NCI-H146 treated with DMSO at 0.1 percent for 48 hours (cell line): ENCODE data around the gene COL9A3.

Experiments used
- DNase-seq: peaks from one replicate; lab custom pipeline; 2025; ENCODE audit not compliant: unreplicated experiment; lab: John Stamatoyannopoulos, UW

Gene COL9A3

GRCh38 chr20:62816884-62817873, at the start of gene COL9A3:
TSS of gene COL9A3 (plus strand) at chr20:62817050. CDS start at chr20:62817065, 15 bp downstream.
- no peak for DNase-seq

GRCh38 chr20:62768234-62768546, 48.7 kb upstream of the COL9A3 start:
- DNase-seq: no peak

- DNase-seq: no peak
Measured at GRCh38 chr20:62768551-62769287, 48.1 kb upstream of the COL9A3 start.

- no peak for DNase-seq
Measured at GRCh38 chr20:62769346-62770071, 47.3 kb upstream of the COL9A3 start.

GRCh38 chr20:62770111-62770910, 46.5 kb upstream of the COL9A3 start:
- DNase-seq: no peak

DNA sequence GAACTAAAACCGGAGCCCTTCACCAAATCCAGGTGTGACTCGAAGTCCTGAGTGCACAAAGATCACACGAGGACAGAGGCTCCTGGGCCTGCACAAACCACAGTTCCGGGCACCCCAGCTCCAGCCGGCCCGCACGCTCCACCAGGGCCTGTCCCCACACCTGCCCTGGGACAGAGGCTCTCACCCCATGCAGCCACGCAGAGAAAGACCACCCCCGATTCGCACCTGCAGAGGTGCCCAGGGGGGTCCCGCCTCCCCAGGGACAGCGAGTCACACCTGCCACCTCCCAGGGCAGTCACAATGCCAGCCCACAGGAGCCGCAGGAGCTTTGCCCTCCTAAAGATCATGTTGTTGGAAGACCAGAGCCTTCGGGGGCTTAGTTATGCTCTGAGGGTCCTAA, 45.9 kb upstream of the COL9A3 start:
- no peak for DNase-seq

- DNase-seq: no peak
Measured at GRCh38 chr20:62771396-62772102, 45.3 kb upstream of the COL9A3 start.

DNA sequence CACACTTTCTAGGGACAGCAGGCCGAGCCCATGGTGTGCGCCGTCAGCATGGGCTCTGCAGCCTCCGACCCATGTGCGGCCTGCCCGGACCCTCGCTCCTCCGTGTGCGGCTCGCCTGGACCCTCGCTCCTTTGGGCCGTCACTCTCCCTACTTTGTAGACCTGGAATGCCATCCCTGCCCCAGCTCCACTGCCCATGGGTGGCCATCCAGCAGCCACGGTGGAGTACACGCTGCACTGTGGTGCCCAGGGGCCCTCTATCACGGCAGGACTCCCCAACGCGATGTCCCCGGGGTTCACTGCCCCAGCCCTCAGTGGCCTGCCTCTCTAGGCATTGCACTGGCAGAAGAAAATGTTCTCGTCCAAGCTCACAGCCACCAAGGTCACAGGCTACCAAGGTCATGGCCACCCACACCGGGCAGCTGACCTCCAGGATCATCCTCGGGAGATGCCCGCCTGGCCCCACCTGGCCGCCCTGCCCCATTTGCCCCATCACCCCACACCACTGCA, 44.7 kb upstream of the COL9A3 start:
- no peak for DNase-seq

DNA sequence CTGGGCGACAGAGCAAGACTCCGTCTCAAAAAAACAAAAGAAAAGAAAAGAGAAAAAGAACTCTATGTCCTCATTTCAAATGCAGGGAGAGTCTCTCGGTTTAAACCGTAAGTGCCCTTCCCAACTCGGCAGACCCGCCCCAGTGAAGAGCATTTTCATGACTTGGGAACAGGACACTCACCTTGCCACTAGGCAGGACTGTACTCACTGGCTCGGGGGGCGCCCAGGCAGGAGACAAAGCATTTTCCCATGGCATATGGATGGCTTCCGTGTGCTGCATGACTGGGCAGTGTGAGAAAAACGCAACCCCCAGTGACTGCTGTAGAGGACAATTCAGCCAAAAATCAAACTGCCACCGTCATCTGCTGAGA, 44.2 kb upstream of the COL9A3 start:
- DNase-seq: no peak

DNA sequence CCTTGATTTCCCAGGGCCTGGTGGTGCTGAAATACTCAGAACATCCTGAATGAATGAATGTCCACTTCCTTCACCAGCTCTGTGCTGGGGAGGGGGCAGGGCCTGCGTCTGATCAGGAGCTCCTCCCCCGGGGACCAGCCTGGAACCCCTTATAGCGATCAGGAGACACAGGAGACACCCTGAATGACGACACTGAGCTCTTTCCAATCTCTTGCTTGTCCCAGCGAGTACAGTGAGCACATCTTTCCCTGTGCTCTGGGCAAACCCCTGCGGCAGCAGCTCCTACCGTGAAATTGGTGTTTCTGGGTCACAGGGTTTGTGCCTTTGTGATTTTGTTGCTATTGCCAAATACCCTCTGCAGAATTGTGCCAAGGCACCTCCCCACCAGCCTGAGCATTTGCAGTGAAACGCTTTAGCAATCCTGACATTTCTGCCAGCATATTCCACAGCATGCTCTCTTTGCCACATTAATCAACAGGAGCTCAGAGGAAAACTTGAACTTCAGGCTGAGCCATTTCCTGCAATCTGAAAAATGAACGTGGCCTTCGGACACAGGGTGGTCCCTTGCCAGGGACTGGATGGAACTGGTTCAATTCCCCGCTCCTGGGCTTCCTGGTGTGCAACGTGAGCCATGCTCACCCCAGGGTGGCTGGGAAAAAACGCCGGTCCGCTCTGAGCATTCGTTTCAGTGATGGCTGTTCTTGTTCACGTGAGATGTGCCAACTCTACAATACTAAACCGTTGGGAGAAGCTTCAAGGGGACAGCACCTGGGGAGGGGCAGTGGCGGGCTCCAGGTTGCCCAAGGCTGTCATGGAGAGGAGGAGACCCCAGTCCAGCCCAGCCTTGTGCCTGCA, 43.6 kb upstream of the COL9A3 start:
- no peak for DNase-seq

- no peak for DNase-seq
Measured at GRCh38 chr20:62773845-62774714, 42.8 kb upstream of the COL9A3 start.

DNA sequence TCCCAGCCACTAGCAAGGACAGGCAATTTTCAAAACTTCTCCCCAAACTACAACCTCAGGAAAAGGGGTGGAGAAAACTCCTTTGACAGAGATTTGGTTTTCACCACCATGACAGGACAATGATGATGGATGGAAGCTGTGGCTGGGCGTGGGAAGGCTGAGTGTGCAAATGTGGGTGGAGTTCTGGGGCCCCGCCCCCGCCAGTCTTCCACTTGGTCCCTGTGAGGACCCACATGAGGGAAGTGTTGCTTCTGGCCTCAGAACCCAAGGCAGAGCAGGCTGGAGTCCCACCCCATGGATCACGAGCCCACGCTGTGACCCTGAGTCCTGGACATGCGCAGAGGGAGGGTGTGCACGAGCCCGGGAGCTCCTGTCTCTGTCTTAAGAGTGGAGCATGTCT, 42.1 kb upstream of the COL9A3 start:
- DNase-seq: no peak

DNA sequence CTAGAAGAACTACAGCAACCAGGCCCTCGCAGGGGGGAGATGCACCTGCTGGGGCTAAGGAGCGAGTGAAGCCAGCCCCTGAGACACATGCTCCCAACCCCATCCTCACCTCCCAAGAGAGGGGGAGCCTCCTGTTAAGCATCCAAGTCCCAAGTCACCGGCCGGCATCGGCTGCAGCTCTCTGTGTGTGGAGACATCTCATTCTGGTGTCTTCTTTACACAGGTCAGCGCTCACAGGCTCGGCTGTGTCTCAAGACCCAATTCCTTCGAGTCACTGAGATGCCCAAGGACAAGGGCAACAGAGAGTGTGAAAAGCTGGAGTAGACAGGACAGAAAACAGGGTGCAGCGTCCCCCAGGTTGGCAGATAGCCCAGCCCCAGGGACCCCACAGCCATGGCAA, 41.6 kb upstream of the COL9A3 start:
- no peak for DNase-seq

DNA sequence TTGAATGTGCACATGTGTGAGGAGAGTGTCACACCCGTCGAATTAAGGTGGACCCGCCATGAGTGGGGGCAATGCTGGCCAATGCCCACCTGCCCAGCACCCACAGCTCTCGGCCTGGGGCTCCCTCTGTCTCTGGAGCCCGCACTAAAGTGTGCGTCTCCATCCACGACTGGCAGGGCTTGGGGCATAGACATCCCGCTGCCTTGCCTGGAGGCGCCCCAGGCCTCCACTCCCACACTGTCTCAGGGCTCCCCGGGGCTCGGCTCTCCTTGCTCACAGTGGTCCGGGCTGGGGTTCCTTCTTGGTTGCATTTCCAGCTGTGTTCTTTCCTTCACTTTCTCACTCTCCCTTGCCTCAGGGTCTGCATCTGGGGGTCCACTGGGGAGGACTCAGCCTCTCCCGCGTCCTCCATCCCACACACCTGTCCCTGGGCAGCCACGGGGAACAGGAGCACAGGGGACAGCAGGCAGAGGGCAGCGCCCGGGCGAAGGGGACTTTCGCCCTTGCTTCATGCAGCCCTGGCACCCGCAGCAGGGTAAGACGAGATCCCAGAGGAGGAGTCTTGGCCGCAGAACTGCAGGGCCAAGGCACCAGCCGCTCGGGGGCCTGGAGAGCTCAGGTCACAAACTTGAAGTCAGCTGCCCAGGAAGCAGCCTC, 40.7 kb upstream of the COL9A3 start:
- no peak for DNase-seq

DNA sequence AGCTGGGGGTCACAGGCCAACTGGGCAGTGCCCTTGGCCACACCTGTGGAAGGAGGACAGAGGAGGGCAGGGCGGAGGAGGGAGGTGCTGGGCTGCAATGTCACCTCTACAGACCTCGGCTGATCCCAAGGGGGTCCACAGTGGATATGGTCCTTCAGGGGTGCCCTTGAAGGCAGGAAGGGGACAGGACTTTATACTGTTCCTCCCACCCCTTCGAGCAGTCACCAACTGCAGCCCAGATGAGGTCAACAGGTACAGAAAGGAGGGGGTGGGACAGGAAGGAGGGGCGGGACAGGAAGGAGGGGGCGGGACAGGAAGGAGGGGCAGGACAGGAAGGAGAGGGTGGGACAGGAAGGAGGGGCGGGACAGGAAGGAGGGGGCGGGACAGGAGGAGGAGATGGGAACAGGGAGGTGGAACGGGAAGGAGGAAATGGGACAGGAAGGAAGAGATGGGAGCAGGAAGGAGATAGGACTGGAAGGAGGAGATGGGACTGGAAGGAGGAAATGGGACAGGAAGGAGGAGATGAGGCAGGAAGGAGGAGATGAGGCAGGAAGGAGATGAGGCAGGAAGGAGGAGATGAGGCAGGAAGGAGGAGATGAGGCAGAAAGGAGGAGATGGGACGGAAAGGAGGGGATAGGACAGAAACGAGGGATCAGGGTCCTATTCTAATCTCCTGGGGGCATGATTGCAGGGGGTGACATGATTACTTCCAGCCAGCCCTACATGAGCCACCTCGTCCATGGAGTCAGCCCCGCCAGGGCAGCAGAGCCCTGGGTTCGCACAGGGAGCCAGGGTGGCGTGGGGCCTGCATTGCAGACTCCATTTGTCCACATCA, 39.9 kb upstream of the COL9A3 start:
- DNase-seq: no peak

DNA sequence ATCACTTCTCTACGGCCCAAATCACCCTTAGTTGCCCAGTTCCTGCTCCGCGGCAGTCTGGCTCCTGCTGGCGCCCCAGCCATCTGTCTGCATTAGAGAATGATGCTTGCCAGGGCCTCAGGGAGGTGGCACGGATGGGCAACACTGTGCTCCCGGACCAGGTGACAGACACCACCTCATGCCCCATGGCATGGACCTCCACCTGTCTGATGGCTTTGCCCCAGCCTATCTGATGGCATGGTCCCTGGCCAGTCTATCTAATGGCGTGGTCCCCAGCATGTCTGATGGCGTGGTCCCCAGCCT, 39.4 kb upstream of the COL9A3 start:
- no peak for DNase-seq

DNA sequence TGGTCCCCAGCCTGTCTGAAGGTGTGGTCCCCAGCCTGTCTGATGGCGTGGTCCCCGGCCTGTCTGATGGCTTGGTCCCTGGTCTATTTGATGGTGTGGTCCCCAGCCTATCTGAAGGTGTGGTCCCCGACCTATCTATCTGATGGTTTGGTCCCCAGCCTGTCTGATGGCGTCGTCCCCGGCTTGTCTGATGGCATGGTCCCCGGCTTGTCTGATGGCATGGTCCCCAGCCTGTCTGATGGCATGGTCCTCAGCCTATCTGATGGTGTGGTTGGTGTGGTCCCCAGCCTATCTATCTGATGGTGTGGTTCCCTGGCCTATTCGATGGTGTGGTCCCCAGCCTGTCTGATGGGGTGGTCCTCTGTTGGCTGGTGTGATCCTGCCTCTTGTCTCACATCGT, 38.8 kb upstream of the COL9A3 start:
- no peak for DNase-seq
